AML-193 (cell line): ENCODE measurements around the gene TNK2.
"Not testable (repeated sequence)": the region's sequence is repeated elsewhere in the genome, so short reads cannot be mapped to it uniquely, and the experiment has no call there.

Experiments
- DNase-seq, 2 experiments: peaks; one replicate each; lab custom pipeline; 2025; lab: John Stamatoyannopoulos, UW

The TNK2 gene

GRCh38 chr3:195885036-195885891 lies 23.1 kb downstream of the TNK2 start:
- no peak for DNase-seq

GRCh38 chr3:195884691-195885035 lies 23.7 kb downstream of the TNK2 start:
- no peak for DNase-seq

- no peak for DNase-seq
Measured at GRCh38 chr3:195883801-195884200, 24.6 kb downstream of the TNK2 start.

- DNase-seq = no peak
Measured at GRCh38 chr3:195883160-195883559, 25.2 kb downstream of the TNK2 start.

GRCh38 chr3:195882002-195882441 lies 26.3 kb downstream of the TNK2 start:
- DNase-seq = no peak

GRCh38 chr3:195881276-195881988 lies 26.9 kb downstream of the TNK2 start:
- DNase-seq = no peak

GRCh38 chr3:195880037-195880431 lies 28.3 kb downstream of the TNK2 start:
- DNase-seq = no peak

- DNase-seq = no peak
Measured at GRCh38 chr3:195879416-195880036, 28.8 kb downstream of the TNK2 start.

GRCh38 chr3:195878424-195879274 lies 29.7 kb downstream of the TNK2 start:
- no peak for DNase-seq

- DNase-seq = no peak
Measured at GRCh38 chr3:195877767-195878423, 30.5 kb downstream of the TNK2 start.

- no peak for DNase-seq
Measured at GRCh38 chr3:195877136-195877715, 31.1 kb downstream of the TNK2 start.

GRCh38 chr3:195876297-195877064 lies 31.9 kb downstream of the TNK2 start:
- DNase-seq = no peak

- DNase-seq = no peak
Measured at GRCh38 chr3:195875482-195876236, 32.7 kb downstream of the TNK2 start.

- no peak for DNase-seq
Measured at GRCh38 chr3:195873971-195874370, 34.4 kb downstream of the TNK2 start.

- DNase-seq = no peak
Measured at GRCh38 chr3:195873281-195873887, 35.0 kb downstream of the TNK2 start.

GRCh38 chr3:195872800-195873199 lies 35.6 kb downstream of the TNK2 start:
- no peak for DNase-seq

- no peak for DNase-seq
Measured at GRCh38 chr3:195872097-195872496, 36.3 kb downstream of the TNK2 start.

- not testable (repeated sequence) for DNase-seq
Measured at GRCh38 chr3:195871686-195872085, 36.7 kb downstream of the TNK2 start.

- DNase-seq = no peak
Measured at GRCh38 chr3:195870937-195871336, 37.4 kb downstream of the TNK2 start.
